K562 (cell line): Measurements from ENCODE around the gene LY6G6F. TPM values are rescaled to one million over a fixed set of nuclear protein-coding genes. Genes with fewer than 3 reads are reported as not detected.

Experiments
- BCOR ChIP-seq: fragments of 450-650 bp; IDR thresholded peaks from 2 replicates; pipeline ENCODE4 v1.6.1; 2016
- BRD9 ChIP-seq: fragments of 450-650 bp; IDR thresholded peaks from 2 replicates; pipeline ENCODE4 v1.6.1; 2018; ENCODE audit warnings: low read depth; ENCODE audit not compliant: partially characterized antibody
- CHD7 ChIP-seq: fragments of 200-600 bp; sonication (generic); IDR thresholded peaks from one replicate; pipeline ENCODE4 v1.6.1; 2012; ENCODE audit warnings: mild to moderate bottlenecking, low read depth, low read length, inconsistent platforms
- GABPB2 ChIP-seq: fragments of 250-450 bp; sonication (Bioruptor Pico); conservative IDR thresholded peaks from 2 replicates; pipeline ENCODE4 v1.5.1; 2021; ENCODE audit warnings: mild to moderate bottlenecking
- HMGXB4 ChIP-seq: sonication (generic); formaldehyde crosslinking; IDR thresholded peaks from 2 replicates; pipeline ENCODE4 v1.8.1; 2023; ENCODE audit warnings: mild to moderate bottlenecking, missing genetic modification reagents
- HNRNPLL ChIP-seq: fragments of 200-400 bp; formaldehyde crosslinking; IDR thresholded peaks from 2 replicates; pipeline ENCODE4 v1.6.1; 2017; ENCODE audit warnings: low read length, low read depth, mild to moderate bottlenecking; ENCODE audit not compliant: poor library complexity, severe bottlenecking
- MCM2 ChIP-seq: fragments of 450-650 bp; IDR thresholded peaks from 2 replicates; pipeline ENCODE4 v1.6.1; 2017; ENCODE audit warnings: low read depth, mild to moderate bottlenecking
- MCM7 ChIP-seq, 2 experiments: fragments of 450-650 bp; IDR thresholded peaks; 2 replicates each; pipeline ENCODE4 v1.6.1; 2016 to 2018
- TCF7L2 ChIP-seq: fragments of 150-350 bp; IDR thresholded peaks from 2 replicates; pipeline ENCODE4 v1.6.1; 2016; ENCODE audit warnings: low read depth, mild to moderate bottlenecking, low read length, moderate library complexity
- THRA ChIP-seq: fragments of 450-650 bp; IDR thresholded peaks from 2 replicates; pipeline ENCODE4 v1.6.1; 2017; ENCODE audit warnings: mild to moderate bottlenecking, moderate library complexity
- ZBTB8A ChIP-seq: fragments of 450-650 bp; IDR thresholded peaks from 2 replicates; pipeline ENCODE4 v1.6.1; 2018; ENCODE audit warnings: mild to moderate bottlenecking, moderate library complexity; ENCODE audit not compliant: partially characterized antibody
- ZFP91 ChIP-seq: sonication (generic); formaldehyde crosslinking; IDR thresholded peaks from 2 replicates; pipeline ENCODE4 v1.8.0; 2022; ENCODE audit warnings: mild to moderate bottlenecking, missing genetic modification reagents
- ZKSCAN1 ChIP-seq: fragments of 150-350 bp; IDR thresholded peaks from 2 replicates; pipeline ENCODE4 v1.6.1; 2016; ENCODE audit warnings: low read depth, low read length
- ZSCAN29 ChIP-seq: fragments of 450-650 bp; IDR thresholded peaks from 2 replicates; pipeline ENCODE4 v1.6.1; 2017
- polyA plus RNA-seq, 8 experiments: library from polyadenylated mRNA; depleted of rRNA in 4 of 8; stranded (reverse) in 5 of 8; unstranded in 3 of 8; fragments of >200 nt; fragmentation: Nextera tagmentation in 2 of 8; fragmentation: Illumina TruSeq in 1 of 8; extraction: Ambion mirVana in 2 of 8; extraction: Trizol in 1 of 8; gene quantifications; 2 replicates each; pipeline versions ENCODE4 v1.2.1 to v1.2.3, GENCODE V29; 2011 to 2014; ENCODE audit warnings: inconsistent platforms in 1 of 8, missing spikeins in 1 of 8
- total RNA-seq, 7 experiments: library from RNA; depleted of rRNA in 6 of 7; stranded (reverse); fragments of >200 nt in 6 of 7; fragmentation: Illumina TruSeq in 2 of 7; extraction: Trizol in 2 of 7; gene quantifications; 2 replicates each; pipeline versions ENCODE4 v1.2.1 to v1.2.3, GENCODE V29; 2011 to 2021; ENCODE audit warnings: low replicate concordance in 1 of 7

LY6G6F gene
- total and polyA plus RNA-seq, 9 of the 15 experiments (the other 6 are each of a cell fraction or from before 2014, with no cell fraction given): 0.14 to 0.50 (median 0.28) TPM; not detected in 2

GRCh38 chr6:31686483-31686882, 20.2 kb upstream of the LY6G6F start (continued):
- no peak for TF ChIP-seq HNRNPLL
- peak; percentile 26; the same call in 1 of the 2 replicates for TF ChIP-seq ZKSCAN1
- no peak for TF ChIP-seq ZFP91 (CRISPR knock-in tag)
- TF ChIP-seq ZBTB8A: no peak
- TF ChIP-seq MCM2: no peak
- TF ChIP-seq MCM7 (IDR thresholded peaks at IDR 0.05): no peak
- TF ChIP-seq GABPB2 (CRISPR knock-in tag): no peak
- no peak for TF ChIP-seq CHD7
- TF ChIP-seq HMGXB4: no peak
- no peak for TF ChIP-seq BCOR
- TF ChIP-seq TCF7L2: no peak
- no peak for TF ChIP-seq THRA
- no peak for TF ChIP-seq BRD9
- TF ChIP-seq ZSCAN29: peak; percentile 53; the same call in 1 of the 2 replicates
